Panc1 (cell line): ENCODE results near the gene BTRC. TPM values are rescaled to one million over a fixed set of nuclear protein-coding genes. Genes with fewer than 3 reads are reported as not detected.

Experiments
- ATAC-seq: fragments of 200-7000 bp; cut with Tn5 transposase; 2 replicates; pipeline ENCODE4 v1.9.1; 2020; ENCODE audit warnings: mild to moderate bottlenecking, moderate library complexity
- BruUV-seq: library from RNA; stranded (reverse); fragments of 400-500 nt; replicated peaks from 2 replicates; lab custom pipeline; 2021; lab: Mats Ljungman, UMichigan
- CTCF ChIA-PET: fragments of 300-600 bp; sonication (Branson Sonifier 250); formaldehyde crosslinking; loops from one replicate; lab custom pipeline; 2022; ENCODE audit warnings: antibody characterized with exemption; lab: Charles Lee
- POLR2A ChIA-PET: fragments of 300-600 bp; sonication (Branson Sonifier 250); formaldehyde crosslinking; loops from one replicate; lab custom pipeline; 2022; ENCODE audit warnings: antibody characterized with exemption; lab: Charles Lee
- DNase-seq: peaks from one replicate; pipeline ENCODE4 v3.0.0-alpha.2; 2010; ENCODE audit warnings: low read depth, low spot score
- H3K27ac ChIP-seq: 2 replicates; pipeline ENCODE4 v1.5.1; 2011; ENCODE audit warnings: mild to moderate bottlenecking, low read length, inconsistent platforms
- H3K27me3 ChIP-seq: fragments of 200-500 bp; sonication (Bioruptor generic); 2 replicates; pipeline ENCODE4 v1.6.0; 2014; ENCODE audit warnings: low read length, inconsistent platforms; ENCODE audit not compliant: control insufficient read depth, insufficient read depth
- H3K36me3 ChIP-seq: fragments of 200-500 bp; sonication (Bioruptor generic); 2 replicates; pipeline ENCODE4 v1.5.1; 2014; ENCODE audit warnings: inconsistent platforms, mild to moderate bottlenecking, low read length, moderate library complexity; ENCODE audit not compliant: control insufficient read depth, insufficient read depth
- H3K4me1 ChIP-seq: 2 replicates; pipeline ENCODE4 v1.5.1; 2011; ENCODE audit warnings: inconsistent platforms, mild to moderate bottlenecking, low read length, moderate library complexity; ENCODE audit not compliant: control insufficient read depth, insufficient read depth
- H3K4me3 ChIP-seq, 2 experiments: 2 replicates each; pipeline ENCODE4 v1.5.1; 2011 to 2012; ENCODE audit warnings: low read depth in 2 of 2, low read length in 2 of 2, mild to moderate bottlenecking in 2 of 2, inconsistent platforms in 1 of 2, moderate library complexity in 1 of 2
- H3K9me3 ChIP-seq: fragments of 200-500 bp; sonication (Bioruptor generic); 2 replicates; pipeline ENCODE4 v1.5.1; 2014; ENCODE audit warnings: low read depth, mild to moderate bottlenecking, inconsistent platforms, low read length, moderate library complexity; ENCODE audit not compliant: control insufficient read depth, insufficient read depth
- CTCF ChIP-seq: fragments of 450-650 bp; IDR thresholded peaks from 2 replicates; pipeline ENCODE4 v1.5.1; 2017; ENCODE audit warnings: mild to moderate bottlenecking
- POLR2AphosphoS5 ChIP-seq: IDR thresholded peaks from 2 replicates; pipeline ENCODE4 v1.6.1; 2012; ENCODE audit warnings: mild to moderate bottlenecking, low read depth, low read length, moderate library complexity
- REST ChIP-seq, 2 experiments: IDR thresholded peaks; 2 replicates each; pipeline ENCODE4 v1.6.1; 2011 to 2012; ENCODE audit warnings: low read depth in 2 of 2, control low read depth in 1 of 2, low read length in 1 of 2, mild to moderate bottlenecking in 1 of 2, moderate library complexity in 1 of 2; ENCODE audit not compliant: insufficient read depth in 1 of 2
- SIN3A ChIP-seq: IDR thresholded peaks from 2 replicates; pipeline ENCODE4 v1.6.1; 2012; ENCODE audit warnings: low read depth, mild to moderate bottlenecking, low read length, moderate library complexity, borderline replicate concordance; ENCODE audit not compliant: insufficient read depth
- TCF7L2 ChIP-seq: IDR thresholded peaks from 2 replicates; pipeline ENCODE4 v1.6.1; 2011; ENCODE audit warnings: mild to moderate bottlenecking, low read depth, low read length, inconsistent platforms
- in situ Hi-C: cut with HindIII; loops from 2 replicates; pipeline ENCODE4 v1.10.0; 2016; ENCODE audit warnings: low sequenced_read_pairs, low pct_unique_long_range_greater_than_20kb
- intact Hi-C: fragments of 100-400 bp; cut with micrococcal nuclease; formaldehyde crosslinking; loops from one replicate; pipeline ENCODE4 v1.10.0; 2022; ENCODE audit not compliant: unreplicated experiment
- total RNA-seq: library from RNA; stranded (reverse); gene quantifications from one replicate; pipeline ENCODE4 v1.2.1, GENCODE V29; 2021; ENCODE audit not compliant: unreplicated experiment

Gene BTRC
- total RNA-seq, 1 experiment from 2014 or later = 22.1 TPM

GRCh38 chr10:101389986-101390531, 36.1 kb downstream of the BTRC start:
- intact Hi-C loops = no loop called here
- in situ Hi-C loops = no loop called here
- no peaks in the 10 kb centered on the region for H3K27me3 ChIP-seq
- no peak for DNase-seq
- ChIA-PET POLR2A (no interaction called here), CTCF (no interaction called here)
- BruUV-seq = no TSS peak
- ATAC-seq = no peak
- TF ChIP-seq CTCF (no peak), SIN3A (no peak)
- H3K9me3 ChIP-seq = no peaks in the 10 kb centered on the region
- H3K36me3 ChIP-seq = no peaks in the 10 kb centered on the region
- no peak overlapping the region for H3K4me3 ChIP-seq
- no peak overlapping the region for H3K27ac ChIP-seq
- H3K4me1 ChIP-seq = no peaks in the 10 kb centered on the region; the same call in 1 of the 2 replicates

- ATAC-seq = no peak
- POLR2A ChIA-PET = no interaction called here
- H3K9me3 ChIP-seq = no peaks in the 10 kb centered on the region
- H3K4me3 ChIP-seq = no peak overlapping the region
- in situ Hi-C loops (no loop called here), intact Hi-C loops (no loop called here)
- CTCF ChIA-PET = no interaction called here
- no peaks in the 10 kb centered on the region; the same call in 1 of the 2 replicates for H3K4me1 ChIP-seq
- H3K27me3 ChIP-seq = no peaks in the 10 kb centered on the region
- TF ChIP-seq SIN3A = no peak
- TF ChIP-seq TCF7L2 = no peak
- TF ChIP-seq REST (IDR thresholded peaks at IDR 0.05; ENCODE audit: insufficient read depth in 1 of 2, low read depth in 2 of 2, low read length in 1 of 2) = no peak
- TF ChIP-seq POLR2AphosphoS5 = no peak
- TF ChIP-seq CTCF = no peak
- H3K27ac ChIP-seq = no peak overlapping the region
- no peak for DNase-seq
- no TSS peak for BruUV-seq
- no peaks in the 10 kb centered on the region for H3K36me3 ChIP-seq
Observed at GRCh38 chr10:101393378-101393777, 39.4 kb downstream of the BTRC start.
